GM19239 (cell line): ENCODE measurements around the gene NUDT15.

Experiments
- DNase-seq: peaks from one replicate; pipeline ENCODE4 v3.0.0; 2011; ENCODE audit warnings: low spot score; ENCODE audit not compliant: insufficient read length
- FAIRE-seq: peaks from 2 replicates; lab custom pipeline; 2011; peaks lifted over from hg19 to GRCh38; lab: Jason Lieb, UNC

NUDT15 gene

DNA sequence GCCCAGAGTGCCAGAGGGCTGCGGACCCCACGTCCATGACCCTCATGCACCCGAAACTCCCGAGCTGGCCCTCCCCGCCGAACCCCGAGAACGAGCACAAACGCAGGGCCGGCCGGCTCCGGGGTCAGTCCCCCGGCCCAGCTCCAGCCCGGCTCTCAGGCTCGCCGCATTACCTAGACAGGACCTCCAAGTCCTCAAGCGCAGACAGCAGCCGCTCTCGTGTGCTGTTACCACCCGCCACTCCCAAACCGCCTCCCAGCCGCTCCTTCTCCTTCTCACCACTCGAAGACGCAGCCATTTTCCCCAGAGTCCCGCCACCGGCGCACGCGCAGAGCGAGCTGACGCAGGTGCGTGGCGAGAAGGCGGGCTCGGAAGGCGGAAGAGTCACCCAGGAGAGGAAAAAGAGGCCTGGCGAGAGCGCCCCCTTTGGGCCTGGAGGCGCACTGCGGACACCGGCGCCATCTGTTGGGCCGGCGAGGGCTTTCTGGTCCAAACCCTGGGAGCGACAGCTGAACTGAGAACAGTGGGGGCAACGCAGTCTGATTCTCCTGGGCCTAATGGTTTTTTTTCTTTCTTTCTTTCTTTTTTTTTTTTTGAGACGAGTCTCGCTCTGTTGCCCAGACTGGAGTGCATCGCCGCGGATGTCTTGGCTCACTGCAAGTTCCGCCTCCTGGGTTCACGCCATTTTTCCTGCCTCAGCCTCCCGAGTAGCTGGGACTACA, 57.4 kb downstream of the NUDT15 start, which contains the start of gene MED4:
MED4 (minus strand) TSS at position 324 of the 722 bp plus-strand sequence; CDS start at position 298, 26 bp downstream.
- DNase-seq (peak; percentile 96), FAIRE-seq (peak; percentile 100)

DNA sequence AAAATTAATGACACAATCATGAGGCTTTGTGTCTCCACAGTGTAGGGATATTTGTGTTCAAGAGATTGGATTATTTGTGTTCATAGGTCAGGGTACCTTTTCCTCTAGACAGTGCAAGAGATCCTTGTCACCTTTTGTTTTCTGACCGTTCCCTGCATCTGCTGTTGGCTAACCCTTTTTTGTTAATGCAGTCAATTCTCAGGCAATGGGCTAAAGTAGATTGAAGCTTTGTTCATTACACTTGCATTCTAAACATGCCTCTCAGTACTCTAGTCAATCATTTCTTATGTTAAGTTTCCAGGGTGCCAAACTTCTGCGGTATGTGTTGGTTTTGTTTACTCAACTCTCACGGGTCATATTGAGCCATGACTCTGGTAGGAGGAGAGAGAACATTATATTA, 59.1 kb downstream of the NUDT15 start:
- FAIRE-seq = no peak

More for the DNA sequence above, 59.1 kb downstream of the NUDT15 start:
- no peak for DNase-seq
